Vagina (tissue), 2 donors: ENCODE results near the gene DENND5A.
"Not testable (repeated sequence)": the region's sequence is repeated elsewhere in the genome, so short reads cannot be mapped to it uniquely, and the experiment has no call there.

Source experiments
- POLR2A ChIP-seq, 2 donors: fragments of 450-650 bp; IDR thresholded peaks; one replicate each; pipeline ENCODE4 v1.6.1; 2017; ENCODE audit warnings: antibody characterized with exemption in 2 of 2, mild to moderate bottlenecking in 2 of 2, moderate library complexity in 2 of 2
- POLR2AphosphoS5 ChIP-seq, 2 donors: sonication (generic); formaldehyde crosslinking; IDR thresholded peaks; one replicate each; pipeline ENCODE4 v1.9.0; 2017; ENCODE audit warnings: antibody characterized with exemption in 2 of 2, mild to moderate bottlenecking in 2 of 2, low read depth in 1 of 2; ENCODE audit not compliant: insufficient read depth in 1 of 2
- TF ChIP-seq, protein P1 (sequence below), 3 experiments: fragments of 450-650 bp in 2 of 3; fragments of 200-600 bp in 1 of 3; sonication (generic) in 1 of 3; IDR thresholded peaks; one replicate each; pipeline ENCODE4 v1.5.1; 2017 to 2019; ENCODE audit warnings: antibody characterized with exemption in 3 of 3, mild to moderate bottlenecking in 2 of 3, moderate library complexity in 2 of 3

DNA sequence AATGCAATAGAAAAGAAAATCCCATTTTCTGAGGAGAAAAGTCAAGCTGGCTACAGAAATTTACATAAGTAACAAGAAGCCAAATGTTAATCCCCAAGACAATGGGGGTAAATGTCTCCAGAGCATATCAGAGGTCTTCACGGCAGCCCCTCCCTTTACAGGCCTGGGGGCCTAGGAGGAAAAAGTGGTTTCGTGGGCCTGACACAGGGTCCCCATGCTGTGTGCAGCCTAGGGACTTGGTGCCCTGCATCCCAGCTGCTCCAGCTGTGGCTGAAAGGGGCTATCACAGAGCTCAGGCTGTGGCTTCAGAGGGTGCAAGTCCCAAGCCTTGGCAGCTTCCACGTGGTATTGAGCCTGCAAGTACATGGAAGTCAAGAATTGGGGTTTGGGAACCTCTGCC, 76.3 kb downstream of the DENND5A start:
- TF ChIP-seq, protein P1, sequence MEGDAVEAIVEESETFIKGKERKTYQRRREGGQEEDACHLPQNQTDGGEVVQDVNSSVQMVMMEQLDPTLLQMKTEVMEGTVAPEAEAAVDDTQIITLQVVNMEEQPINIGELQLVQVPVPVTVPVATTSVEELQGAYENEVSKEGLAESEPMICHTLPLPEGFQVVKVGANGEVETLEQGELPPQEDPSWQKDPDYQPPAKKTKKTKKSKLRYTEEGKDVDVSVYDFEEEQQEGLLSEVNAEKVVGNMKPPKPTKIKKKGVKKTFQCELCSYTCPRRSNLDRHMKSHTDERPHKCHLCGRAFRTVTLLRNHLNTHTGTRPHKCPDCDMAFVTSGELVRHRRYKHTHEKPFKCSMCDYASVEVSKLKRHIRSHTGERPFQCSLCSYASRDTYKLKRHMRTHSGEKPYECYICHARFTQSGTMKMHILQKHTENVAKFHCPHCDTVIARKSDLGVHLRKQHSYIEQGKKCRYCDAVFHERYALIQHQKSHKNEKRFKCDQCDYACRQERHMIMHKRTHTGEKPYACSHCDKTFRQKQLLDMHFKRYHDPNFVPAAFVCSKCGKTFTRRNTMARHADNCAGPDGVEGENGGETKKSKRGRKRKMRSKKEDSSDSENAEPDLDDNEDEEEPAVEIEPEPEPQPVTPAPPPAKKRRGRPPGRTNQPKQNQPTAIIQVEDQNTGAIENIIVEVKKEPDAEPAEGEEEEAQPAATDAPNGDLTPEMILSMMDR (IDR thresholded peaks at IDR 0.05), result not testable (repeated sequence)
- TF ChIP-seq POLR2A (IDR thresholded peaks at IDR 0.05); POLR2AphosphoS5 (IDR thresholded peaks at IDR 0.05; ENCODE audit: insufficient read depth in 1 of 2, low read depth in 1 of 2): not testable (repeated sequence)
